ENCODE data around the gene FRMD7. TPM values are rescaled to one million over a fixed set of nuclear protein-coding genes. Genes with fewer than 3 reads are reported as not detected.

FRMD7 gene
- total RNA-seq, 1 donor: not detected

- DNase-seq (ENCODE audit: low read depth): no peak
- H3K4me3 ChIP-seq (ENCODE audit: low read depth, low read length): no peak overlapping the region
- TF ChIP-seq, protein P1, sequence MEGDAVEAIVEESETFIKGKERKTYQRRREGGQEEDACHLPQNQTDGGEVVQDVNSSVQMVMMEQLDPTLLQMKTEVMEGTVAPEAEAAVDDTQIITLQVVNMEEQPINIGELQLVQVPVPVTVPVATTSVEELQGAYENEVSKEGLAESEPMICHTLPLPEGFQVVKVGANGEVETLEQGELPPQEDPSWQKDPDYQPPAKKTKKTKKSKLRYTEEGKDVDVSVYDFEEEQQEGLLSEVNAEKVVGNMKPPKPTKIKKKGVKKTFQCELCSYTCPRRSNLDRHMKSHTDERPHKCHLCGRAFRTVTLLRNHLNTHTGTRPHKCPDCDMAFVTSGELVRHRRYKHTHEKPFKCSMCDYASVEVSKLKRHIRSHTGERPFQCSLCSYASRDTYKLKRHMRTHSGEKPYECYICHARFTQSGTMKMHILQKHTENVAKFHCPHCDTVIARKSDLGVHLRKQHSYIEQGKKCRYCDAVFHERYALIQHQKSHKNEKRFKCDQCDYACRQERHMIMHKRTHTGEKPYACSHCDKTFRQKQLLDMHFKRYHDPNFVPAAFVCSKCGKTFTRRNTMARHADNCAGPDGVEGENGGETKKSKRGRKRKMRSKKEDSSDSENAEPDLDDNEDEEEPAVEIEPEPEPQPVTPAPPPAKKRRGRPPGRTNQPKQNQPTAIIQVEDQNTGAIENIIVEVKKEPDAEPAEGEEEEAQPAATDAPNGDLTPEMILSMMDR (IDR thresholded peaks at IDR 0.05; ENCODE audit: insufficient read depth, low read length): no peak
Measured at GRCh38 chrX:132119821-132120515, 7.9 kb downstream of the FRMD7 start.

DNA sequence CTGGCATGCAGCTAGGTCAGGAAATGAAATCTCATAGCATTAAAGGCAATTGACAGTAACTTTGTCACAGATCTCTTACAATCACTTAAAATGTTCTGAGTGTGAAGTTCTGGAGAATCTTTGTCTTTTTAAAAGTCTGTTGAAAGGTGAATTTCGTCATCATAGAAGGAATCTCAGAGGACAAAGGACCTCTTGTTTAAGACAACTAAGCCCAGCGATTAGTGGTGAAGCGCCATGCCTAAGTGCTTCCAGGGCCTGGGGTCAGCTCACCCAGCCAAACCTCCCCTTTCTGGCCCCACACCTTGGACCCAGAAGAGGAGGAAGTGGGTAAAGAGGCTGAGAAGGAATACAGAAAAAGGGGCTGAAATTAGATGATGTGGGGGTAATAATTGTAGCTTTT lies 8.5 kb downstream of the FRMD7 start:
- TF ChIP-seq, protein P1 (IDR thresholded peaks at IDR 0.05; ENCODE audit: insufficient read depth, low read length): no peak
- DNase-seq (ENCODE audit: low read depth): no peak
- no peak overlapping the region for H3K4me3 ChIP-seq (ENCODE audit: low read depth, low read length)

- no peak overlapping the region for H3K4me3 ChIP-seq (ENCODE audit: low read depth, low read length)
- no peak for DNase-seq (ENCODE audit: low read depth)
- TF ChIP-seq, protein P1 (IDR thresholded peaks at IDR 0.05; ENCODE audit: insufficient read depth, low read length): no peak
Measured at GRCh38 chrX:132118358-132118757, 9.5 kb downstream of the FRMD7 start.

DNA sequence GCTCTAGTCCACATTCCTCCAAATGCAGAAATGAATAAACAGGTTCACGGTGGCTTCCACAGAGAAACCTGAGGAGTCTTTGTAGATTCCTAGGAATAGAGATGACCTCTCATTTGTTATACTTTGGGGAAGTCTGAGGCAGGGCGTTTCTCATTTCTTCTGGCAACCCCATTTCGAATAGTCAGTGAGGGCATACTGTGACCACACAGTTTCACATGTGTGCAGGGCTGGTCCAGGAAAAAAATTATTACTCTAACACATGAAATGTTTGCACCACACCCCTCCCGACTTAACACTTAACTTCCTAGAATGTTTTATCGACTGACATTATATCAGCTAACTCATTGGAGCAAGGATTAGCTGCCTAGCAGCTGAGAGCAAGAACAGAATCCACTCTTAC lies 12.0 kb downstream of the FRMD7 start:
- no peak overlapping the region for H3K4me3 ChIP-seq (ENCODE audit: low read depth, low read length)
- TF ChIP-seq, protein P1 (IDR thresholded peaks at IDR 0.05; ENCODE audit: insufficient read depth, low read length): no peak
- no peak for DNase-seq (ENCODE audit: low read depth)

- TF ChIP-seq, protein P1 (IDR thresholded peaks at IDR 0.05; ENCODE audit: insufficient read depth, low read length): no peak
- DNase-seq (ENCODE audit: low read depth): no peak
- no peak overlapping the region for H3K4me3 ChIP-seq (ENCODE audit: low read depth, low read length)
Measured at GRCh38 chrX:132114607-132115006, 13.2 kb downstream of the FRMD7 start.

DNA sequence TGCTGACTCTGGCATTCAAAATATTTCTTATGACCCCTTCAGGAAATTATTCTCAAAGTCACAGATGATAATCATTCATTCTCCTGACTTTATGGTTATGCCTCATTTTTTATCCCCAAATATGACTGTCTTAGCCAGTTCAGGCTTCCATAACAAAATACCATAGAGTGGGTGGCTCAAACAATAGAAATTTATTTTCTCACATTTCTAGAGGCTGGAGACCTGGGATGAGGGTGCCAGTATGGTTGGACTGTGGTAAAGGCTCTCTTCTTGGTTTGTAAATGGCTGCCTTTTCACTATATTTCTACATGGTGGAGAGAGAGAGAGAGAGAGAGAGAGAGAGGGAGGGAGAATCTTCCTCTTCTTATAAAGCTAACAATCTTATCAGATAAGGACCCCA lies 20.5 kb downstream of the FRMD7 start:
- TF ChIP-seq, protein P1 (IDR thresholded peaks at IDR 0.05; ENCODE audit: insufficient read depth, low read length): no peak

DNA sequence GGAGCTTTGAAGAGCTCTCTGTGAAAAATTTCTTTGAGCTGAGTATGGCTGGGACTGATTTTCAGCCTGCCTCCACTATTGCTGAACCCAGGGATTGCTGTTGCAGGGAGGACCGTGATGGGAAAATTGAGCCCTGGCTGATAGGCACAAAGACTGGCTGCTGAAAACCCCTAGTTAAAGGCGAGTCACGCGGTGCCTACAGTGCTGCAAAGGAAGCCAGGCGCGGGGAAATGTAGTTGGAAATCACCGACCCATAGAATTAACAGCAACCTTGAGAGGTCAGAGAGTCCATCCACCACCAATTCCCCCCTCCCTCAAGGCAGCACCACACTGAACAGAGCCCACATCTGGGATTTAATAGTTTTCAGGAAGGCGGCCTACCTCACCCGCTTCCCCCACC lies 26.0 kb downstream of the FRMD7 start:
- H3K4me3 ChIP-seq (ENCODE audit: low read depth, low read length): no peak overlapping the region
- DNase-seq (ENCODE audit: low read depth): no peak
- TF ChIP-seq, protein P1 (IDR thresholded peaks at IDR 0.05; ENCODE audit: insufficient read depth, low read length): no peak

More for the DNA sequence above, 20.5 kb downstream of the FRMD7 start:
- DNase-seq (ENCODE audit: low read depth): no peak
- H3K4me3 ChIP-seq (ENCODE audit: low read depth, low read length): no peak overlapping the region
